ENCODE results near the gene MYO1D. TPM values are rescaled to one million over a fixed set of nuclear protein-coding genes. Genes with fewer than 3 reads are reported as not detected.

The MYO1D gene
- total RNA-seq, 2 experiments from 2014 or later: 0.09 to 0.89 TPM

DNA sequence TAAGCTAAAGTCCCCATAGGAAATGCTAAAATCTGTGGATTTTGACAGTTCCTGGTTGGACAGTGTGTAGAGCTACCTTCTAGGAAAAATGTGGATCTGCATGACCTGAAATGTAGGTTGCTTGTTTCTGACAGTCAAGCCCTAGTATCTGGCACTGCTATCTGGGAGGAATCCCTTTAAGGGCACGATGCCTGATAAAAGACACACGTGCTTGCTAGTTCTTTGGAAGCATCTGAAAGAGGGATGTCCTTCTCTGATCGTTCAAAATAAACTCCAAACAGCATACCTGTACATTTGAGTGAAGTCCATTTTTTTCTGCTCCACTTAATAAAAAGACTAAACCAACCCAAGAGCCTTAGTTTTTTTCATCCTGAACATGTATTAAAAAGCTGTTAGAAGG, 288.8 kb downstream of the MYO1D start:
- Histone ChIP-seq H3K27ac (ENCODE audit: low read depth, low read length, poor library complexity, severe bottlenecking) (no peak overlapping the region), H4K20me1 (ENCODE audit: insufficient read depth, low read length) (no peaks in the 10 kb centered on the region), H3K79me2 (ENCODE audit: insufficient read depth, low read depth, low read length) (no peaks in the 10 kb centered on the region), H3K9me2 (ENCODE audit: insufficient read depth, low read length) (no peaks in the 10 kb centered on the region), H3K4me2 (ENCODE audit: low read length) (no peak overlapping the region), H3K4me1 (ENCODE audit: insufficient read depth, low read length, poor library complexity, severe bottlenecking) (no peaks in the 10 kb centered on the region), H3K9me3 (ENCODE audit: low read length) (peaks cover 5% of the 10 kb centered on the region; the same call in 1 of the 2 replicates), H2AFZ (ENCODE audit: low read length) (no peak overlapping the region), H3K36me3 (ENCODE audit: insufficient read depth, low read length) (no peaks in the 10 kb centered on the region), H3K4me3 (ENCODE audit: low read depth, low read length, poor library complexity, severe bottlenecking) (no peak overlapping the region)
- no peak for DNase-seq (ENCODE audit: low spot score)
- intact Hi-C loops (cut with micrococcal nuclease; ENCODE audit: unreplicated experiment): no loop called here
- ChIA-PET POLR2A (no interaction called here), CTCF (ENCODE audit: unreplicated experiment) (no interaction called here)
- no TSS peak for BruUV-seq (replicated peaks)
- TF ChIP-seq EZH2phosphoT487 (IDR thresholded peaks at IDR 0.05; ENCODE audit: borderline replicate concordance, low read depth, low read length): no peak
- no peak for TF ChIP-seq CTCF (conservative IDR thresholded peaks at IDR 0.05; ENCODE audit: low read length)

DNA sequence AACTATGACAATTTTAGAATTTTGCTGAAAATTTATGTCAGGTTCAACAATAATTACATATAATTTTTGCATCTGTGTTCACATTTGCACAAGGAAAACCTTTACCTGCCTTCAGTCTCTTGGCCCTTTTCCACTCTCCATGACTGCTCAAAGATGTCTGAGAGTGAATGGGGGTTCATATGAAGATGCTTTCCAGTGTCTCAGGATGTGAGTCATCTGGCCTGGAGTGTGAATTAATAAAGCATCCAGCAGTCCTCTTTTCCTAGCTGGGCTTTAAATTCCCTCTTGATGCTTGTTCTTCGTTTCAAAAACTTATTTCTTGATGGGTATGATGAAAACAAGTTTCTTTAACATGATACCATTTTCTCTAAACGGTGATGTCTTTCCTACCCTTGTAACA, 290.3 kb downstream of the MYO1D start:
- Histone ChIP-seq H2AFZ (ENCODE audit: low read length) (no peak overlapping the region), H3K4me2 (ENCODE audit: low read length) (no peak overlapping the region), H3K9me3 (ENCODE audit: low read length) (peaks cover 8% of the 10 kb centered on the region; the same call in 1 of the 2 replicates), H3K9me2 (ENCODE audit: insufficient read depth, low read length) (no peaks in the 10 kb centered on the region), H3K4me1 (ENCODE audit: insufficient read depth, low read length, poor library complexity, severe bottlenecking) (no peaks in the 10 kb centered on the region), H3K4me3 (ENCODE audit: low read depth, low read length, poor library complexity, severe bottlenecking) (no peak overlapping the region), H4K20me1 (ENCODE audit: insufficient read depth, low read length) (no peaks in the 10 kb centered on the region), H3K27ac (ENCODE audit: low read depth, low read length, poor library complexity, severe bottlenecking) (no peak overlapping the region), H3K79me2 (ENCODE audit: insufficient read depth, low read depth, low read length) (no peaks in the 10 kb centered on the region), H3K36me3 (ENCODE audit: insufficient read depth, low read length) (no peaks in the 10 kb centered on the region)
- ChIA-PET CTCF (ENCODE audit: unreplicated experiment) (no interaction called here), POLR2A (no interaction called here)
- no TSS peak for BruUV-seq (replicated peaks)
- no peak for DNase-seq (ENCODE audit: low spot score)
- intact Hi-C loops (cut with micrococcal nuclease; ENCODE audit: unreplicated experiment): no loop called here
- TF ChIP-seq EZH2phosphoT487 (IDR thresholded peaks at IDR 0.05; ENCODE audit: borderline replicate concordance, low read depth, low read length) (no peak), CTCF (conservative IDR thresholded peaks at IDR 0.05; ENCODE audit: low read length) (no peak)

DNA sequence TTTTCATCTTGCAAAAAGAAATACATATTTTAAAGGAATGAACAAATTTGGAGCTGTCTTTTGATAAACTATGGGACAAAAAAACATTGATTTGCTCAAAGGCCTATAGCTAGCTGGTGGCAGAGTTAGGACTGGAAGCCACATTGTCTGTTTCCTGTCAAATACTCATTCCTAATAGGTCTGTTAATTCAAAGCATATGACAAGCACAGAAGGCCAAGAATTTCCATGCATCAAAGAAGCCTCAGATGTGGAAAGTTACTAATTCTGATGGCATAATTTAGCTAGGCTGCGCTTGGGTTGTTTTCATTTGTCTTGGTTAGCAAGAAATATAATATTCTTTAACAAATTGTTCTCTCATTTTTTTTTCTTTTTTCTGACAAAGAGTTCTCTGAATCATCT, 292.1 kb downstream of the MYO1D start:
- Histone ChIP-seq H3K27ac (ENCODE audit: low read depth, low read length, poor library complexity, severe bottlenecking) (no peak overlapping the region), H3K36me3 (ENCODE audit: insufficient read depth, low read length) (no peaks in the 10 kb centered on the region), H3K4me2 (ENCODE audit: low read length) (no peak overlapping the region), H4K20me1 (ENCODE audit: insufficient read depth, low read length) (no peaks in the 10 kb centered on the region), H3K4me3 (ENCODE audit: low read depth, low read length, poor library complexity, severe bottlenecking) (no peak overlapping the region), H2AFZ (ENCODE audit: low read length) (no peak overlapping the region), H3K79me2 (ENCODE audit: insufficient read depth, low read depth, low read length) (no peaks in the 10 kb centered on the region), H3K4me1 (ENCODE audit: insufficient read depth, low read length, poor library complexity, severe bottlenecking) (no peaks in the 10 kb centered on the region), H3K9me3 (ENCODE audit: low read length) (peaks cover 8% of the 10 kb centered on the region; the same call in 1 of the 2 replicates), H3K9me2 (ENCODE audit: insufficient read depth, low read length) (no peaks in the 10 kb centered on the region)
- BruUV-seq (replicated peaks): no TSS peak
- intact Hi-C loops (cut with micrococcal nuclease; ENCODE audit: unreplicated experiment): no loop called here
- ChIA-PET CTCF (ENCODE audit: unreplicated experiment) (no interaction called here), POLR2A (interaction anchor here (0.6 kb wide), 1 partner anchor 254 kb away, joined by 3 read pairs; no protein-coding TSS in a partner anchor)
- DNase-seq (ENCODE audit: low spot score): no peak
- TF ChIP-seq EZH2phosphoT487 (IDR thresholded peaks at IDR 0.05; ENCODE audit: borderline replicate concordance, low read depth, low read length): no peak
- TF ChIP-seq CTCF (conservative IDR thresholded peaks at IDR 0.05; ENCODE audit: low read length): no peak
